SK-N-SH treated with all-trans-retinoic acid at 6 μM for 48 hours (cell line): ENCODE results near the gene AUTS2.

Experiments used
- CSDC2 ChIP-seq: fragments of 250-450 bp; sonication (Bioruptor Pico); IDR thresholded peaks from 2 replicates; pipeline ENCODE4 v1.5.0; 2020; ENCODE audit warnings: mild to moderate bottlenecking, moderate library complexity
- ZFP30 ChIP-seq: fragments of 450-650 bp; formaldehyde crosslinking; IDR thresholded peaks from 2 replicates; pipeline ENCODE4 v1.5.0; 2022; ENCODE audit warnings: mild to moderate bottlenecking, moderate library complexity
- TF ChIP-seq, protein P1 (sequence below): fragments of 250-450 bp; sonication (Bioruptor Pico); IDR thresholded peaks from 2 replicates; pipeline ENCODE4 v1.8.0; 2020; ENCODE audit warnings: mild to moderate bottlenecking, moderate library complexity, borderline replicate concordance

- TF ChIP-seq, protein P1, sequence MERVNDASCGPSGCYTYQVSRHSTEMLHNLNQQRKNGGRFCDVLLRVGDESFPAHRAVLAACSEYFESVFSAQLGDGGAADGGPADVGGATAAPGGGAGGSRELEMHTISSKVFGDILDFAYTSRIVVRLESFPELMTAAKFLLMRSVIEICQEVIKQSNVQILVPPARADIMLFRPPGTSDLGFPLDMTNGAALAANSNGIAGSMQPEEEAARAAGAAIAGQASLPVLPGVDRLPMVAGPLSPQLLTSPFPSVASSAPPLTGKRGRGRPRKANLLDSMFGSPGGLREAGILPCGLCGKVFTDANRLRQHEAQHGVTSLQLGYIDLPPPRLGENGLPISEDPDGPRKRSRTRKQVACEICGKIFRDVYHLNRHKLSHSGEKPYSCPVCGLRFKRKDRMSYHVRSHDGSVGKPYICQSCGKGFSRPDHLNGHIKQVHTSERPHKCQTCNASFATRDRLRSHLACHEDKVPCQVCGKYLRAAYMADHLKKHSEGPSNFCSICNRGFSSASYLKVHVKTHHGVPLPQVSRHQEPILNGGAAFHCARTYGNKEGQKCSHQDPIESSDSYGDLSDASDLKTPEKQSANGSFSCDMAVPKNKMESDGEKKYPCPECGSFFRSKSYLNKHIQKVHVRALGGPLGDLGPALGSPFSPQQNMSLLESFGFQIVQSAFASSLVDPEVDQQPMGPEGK (CRISPR knock-in tag): no peak
- TF ChIP-seq ZFP30 (CRISPR knock-in tag): no peak
- TF ChIP-seq CSDC2 (CRISPR knock-in tag): no peak
Observed at GRCh38 chr7:70215491-70215890, 617.2 kb downstream of the AUTS2 start.
